ENCODE data around the gene CHRM1.
"Not testable (repeated sequence)": the region's sequence is repeated elsewhere in the genome, so short reads cannot be mapped to it uniquely, and the experiment has no call there.

The CHRM1 gene

GRCh38 chr11:62921201-62921572 lies at the start of gene CHRM1:
CHRM1 (minus strand) TSS chr11:62921363; CDS start chr11:62911100, 10,263 bp downstream.
- no peak for DNase-seq (ENCODE audit: low spot score)

- DNase-seq (ENCODE audit: low spot score), result no peak
Observed at GRCh38 chr11:62965574-62965973, 44.4 kb upstream of the CHRM1 start.

- no peak for DNase-seq (ENCODE audit: low spot score)
Observed at GRCh38 chr11:62962391-62962790, 41.2 kb upstream of the CHRM1 start.

GRCh38 chr11:62961017-62961570 lies 39.9 kb upstream of the CHRM1 start:
- DNase-seq (ENCODE audit: low spot score), result no peak

GRCh38 chr11:62959422-62959980 lies 38.3 kb upstream of the CHRM1 start:
- DNase-seq (ENCODE audit: low spot score), result no peak

GRCh38 chr11:62958547-62959421 lies 37.6 kb upstream of the CHRM1 start:
- DNase-seq (ENCODE audit: low spot score), result no peak

GRCh38 chr11:62957147-62957546 lies 36.0 kb upstream of the CHRM1 start:
- DNase-seq (ENCODE audit: low spot score), result no peak

- no peak for DNase-seq (ENCODE audit: low spot score)
Observed at GRCh38 chr11:62954478-62954877, 33.3 kb upstream of the CHRM1 start.

GRCh38 chr11:62953811-62954210 lies 32.6 kb upstream of the CHRM1 start:
- DNase-seq (ENCODE audit: low spot score), result no peak

GRCh38 chr11:62948765-62949320 lies 27.7 kb upstream of the CHRM1 start:
- no peak for DNase-seq (ENCODE audit: low spot score)

- not testable (repeated sequence) for DNase-seq (ENCODE audit: low spot score)
Observed at GRCh38 chr11:62945538-62945937, 24.4 kb upstream of the CHRM1 start.

GRCh38 chr11:62937528-62937927 lies 16.4 kb upstream of the CHRM1 start:
- DNase-seq (ENCODE audit: low spot score), result not testable (repeated sequence)

- no peak for DNase-seq (ENCODE audit: low spot score)
Observed at GRCh38 chr11:62934496-62934785, 13.3 kb upstream of the CHRM1 start.

GRCh38 chr11:62933750-62934495 lies 12.8 kb upstream of the CHRM1 start:
- no peak for DNase-seq (ENCODE audit: low spot score)

- DNase-seq (ENCODE audit: low spot score), result no peak
Observed at GRCh38 chr11:62933285-62933684, 12.1 kb upstream of the CHRM1 start.

GRCh38 chr11:62931499-62932278 lies 10.5 kb upstream of the CHRM1 start:
- no peak for DNase-seq (ENCODE audit: low spot score)

- DNase-seq (ENCODE audit: low spot score), result no peak
Observed at GRCh38 chr11:62930666-62931065, 9.5 kb upstream of the CHRM1 start.

- peak; percentile 3 for DNase-seq (ENCODE audit: low spot score)
Observed at GRCh38 chr11:62930157-62930556, 9.0 kb upstream of the CHRM1 start.

GRCh38 chr11:62928011-62928410 lies 6.8 kb upstream of the CHRM1 start:
- no peak for DNase-seq (ENCODE audit: low spot score)

GRCh38 chr11:62926680-62927455 lies 5.7 kb upstream of the CHRM1 start:
- no peak for DNase-seq (ENCODE audit: low spot score)
